Kidney epithelial cell (primary cell): Measurements from ENCODE around the gene GFI1B. TPM values are rescaled to one million over a fixed set of nuclear protein-coding genes. Genes with fewer than 3 reads are reported as not detected.

Experiments
- DNase-seq: peaks from one replicate; pipeline ENCODE4 v3.0.0-alpha.2; 2010; ENCODE audit warnings: low read depth
- H3K27me3 ChIP-seq: 2 replicates; pipeline ENCODE4 v1.6.0; 2011; ENCODE audit warnings: low read length; ENCODE audit not compliant: control insufficient read depth, insufficient read depth
- H3K36me3 ChIP-seq: 2 replicates; pipeline ENCODE4 v1.5.1; 2011; ENCODE audit warnings: low read length; ENCODE audit not compliant: control insufficient read depth, insufficient read depth
- H3K4me3 ChIP-seq: 2 replicates; pipeline ENCODE4 v1.5.1; 2011; ENCODE audit warnings: low read depth, mild to moderate bottlenecking, control low read depth, low read length
- total RNA-seq: library from RNA; depleted of rRNA; stranded (reverse); fragments of >200 nt; gene quantifications from 2 replicates; pipeline ENCODE4 v1.2.3, GENCODE V29; 2015
- TF ChIP-seq, protein P1 (sequence below): IDR thresholded peaks from 2 replicates; pipeline ENCODE4 v1.5.1; 2011; ENCODE audit warnings: mild to moderate bottlenecking, moderate library complexity, low read length, control low read depth, inconsistent platforms; ENCODE audit not compliant: insufficient read depth, poor library complexity, severe bottlenecking

Gene GFI1B
- total RNA-seq, 1 donor from 2014 or later, result not detected

DNA sequence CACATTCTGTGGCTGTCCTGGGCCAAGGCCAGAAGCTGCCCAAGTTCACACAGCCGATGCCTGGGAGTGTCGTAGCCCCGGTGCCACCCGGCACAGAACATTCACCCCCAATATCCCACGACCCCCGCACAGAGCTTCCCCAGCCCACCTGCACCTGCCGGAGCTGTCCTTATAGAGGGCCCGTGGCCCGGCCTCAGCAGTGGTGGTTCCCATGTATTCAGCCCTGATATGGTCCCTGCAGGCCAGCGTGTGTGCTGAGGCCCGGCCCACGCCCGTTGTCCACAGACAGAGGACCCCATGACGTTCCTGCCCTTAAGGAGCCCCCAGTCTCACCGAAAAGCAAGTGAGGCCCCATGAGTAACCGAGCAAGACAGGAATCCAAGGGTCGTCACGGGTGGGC, 5.3 kb upstream of the GFI1B start:
- DNase-seq, result no peak
- TF ChIP-seq, protein P1, sequence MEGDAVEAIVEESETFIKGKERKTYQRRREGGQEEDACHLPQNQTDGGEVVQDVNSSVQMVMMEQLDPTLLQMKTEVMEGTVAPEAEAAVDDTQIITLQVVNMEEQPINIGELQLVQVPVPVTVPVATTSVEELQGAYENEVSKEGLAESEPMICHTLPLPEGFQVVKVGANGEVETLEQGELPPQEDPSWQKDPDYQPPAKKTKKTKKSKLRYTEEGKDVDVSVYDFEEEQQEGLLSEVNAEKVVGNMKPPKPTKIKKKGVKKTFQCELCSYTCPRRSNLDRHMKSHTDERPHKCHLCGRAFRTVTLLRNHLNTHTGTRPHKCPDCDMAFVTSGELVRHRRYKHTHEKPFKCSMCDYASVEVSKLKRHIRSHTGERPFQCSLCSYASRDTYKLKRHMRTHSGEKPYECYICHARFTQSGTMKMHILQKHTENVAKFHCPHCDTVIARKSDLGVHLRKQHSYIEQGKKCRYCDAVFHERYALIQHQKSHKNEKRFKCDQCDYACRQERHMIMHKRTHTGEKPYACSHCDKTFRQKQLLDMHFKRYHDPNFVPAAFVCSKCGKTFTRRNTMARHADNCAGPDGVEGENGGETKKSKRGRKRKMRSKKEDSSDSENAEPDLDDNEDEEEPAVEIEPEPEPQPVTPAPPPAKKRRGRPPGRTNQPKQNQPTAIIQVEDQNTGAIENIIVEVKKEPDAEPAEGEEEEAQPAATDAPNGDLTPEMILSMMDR, result no peak
- H3K36me3 ChIP-seq, result no peaks in the 10 kb centered on the region
- no peak overlapping the region for H3K4me3 ChIP-seq
- H3K27me3 ChIP-seq, result peaks cover 23% of the 10 kb centered on the region

DNA sequence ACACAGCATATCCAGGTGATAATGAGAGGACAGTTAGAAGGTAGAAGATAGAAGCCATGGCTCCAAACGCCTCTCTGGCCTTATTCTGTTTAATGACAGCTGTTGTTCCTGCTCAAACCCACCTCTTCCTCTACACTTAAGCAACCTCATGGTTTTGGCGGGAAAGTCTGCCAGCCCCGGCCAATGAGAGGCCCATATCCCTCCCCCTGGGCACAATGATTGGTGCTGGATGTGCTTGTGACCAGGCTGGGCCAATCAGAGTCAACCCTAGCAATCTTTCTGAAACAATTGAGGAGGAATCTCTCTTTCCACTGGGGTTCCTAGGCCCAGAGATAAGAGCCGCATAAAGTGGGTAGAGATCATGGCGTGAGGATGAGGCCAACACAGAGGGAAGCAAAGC, 4.8 kb upstream of the GFI1B start:
- TF ChIP-seq, protein P1, result no peak
- no peaks in the 10 kb centered on the region for H3K36me3 ChIP-seq
- no peak for DNase-seq
- H3K4me3 ChIP-seq, result no peak overlapping the region
- H3K27me3 ChIP-seq, result peaks cover 27% of the 10 kb centered on the region

DNA sequence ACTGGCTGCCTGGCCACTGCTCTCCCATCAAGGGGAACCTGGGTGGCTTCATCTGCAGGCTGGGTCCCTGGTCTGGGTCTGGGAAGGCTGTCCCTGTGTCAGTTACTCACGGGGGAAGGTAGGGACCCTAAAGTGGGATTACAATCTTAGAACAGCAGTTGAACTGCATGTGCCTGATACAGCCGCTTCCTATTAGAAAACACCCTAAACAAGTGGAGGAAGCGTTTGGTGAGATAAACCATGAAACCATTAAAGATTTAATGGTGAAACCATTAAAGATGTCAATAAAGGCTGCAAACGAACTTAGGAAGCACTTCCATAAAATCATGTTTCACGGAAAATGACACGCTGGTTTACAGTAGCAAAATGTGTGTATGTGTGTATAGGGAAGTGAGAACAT, 2.5 kb upstream of the GFI1B start:
- no peaks in the 10 kb centered on the region for H3K36me3 ChIP-seq
- no peak for DNase-seq
- peaks cover 40% of the 10 kb centered on the region for H3K27me3 ChIP-seq
- no peak overlapping the region for H3K4me3 ChIP-seq
- TF ChIP-seq, protein P1, result no peak

DNA sequence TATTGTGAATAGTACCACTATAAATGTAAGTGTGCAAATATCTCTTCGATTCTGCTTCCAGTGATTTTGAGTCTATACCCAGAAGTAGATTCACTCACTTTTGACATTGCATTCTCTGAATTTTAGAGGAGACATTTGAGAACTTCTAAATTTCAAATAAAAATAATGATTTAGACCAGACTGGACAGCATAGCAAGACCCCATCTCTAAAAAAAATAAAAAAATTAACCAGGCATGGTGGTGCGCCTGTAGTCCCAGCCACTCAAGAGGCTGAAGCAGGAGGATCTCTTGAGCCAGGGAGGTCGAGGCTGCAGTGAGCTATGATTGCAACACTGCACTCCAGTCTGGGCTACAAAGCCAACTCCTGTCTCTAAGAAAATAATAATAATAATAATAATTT, 1.9 kb upstream of the GFI1B start:
- TF ChIP-seq, protein P1, result no peak

DNA sequence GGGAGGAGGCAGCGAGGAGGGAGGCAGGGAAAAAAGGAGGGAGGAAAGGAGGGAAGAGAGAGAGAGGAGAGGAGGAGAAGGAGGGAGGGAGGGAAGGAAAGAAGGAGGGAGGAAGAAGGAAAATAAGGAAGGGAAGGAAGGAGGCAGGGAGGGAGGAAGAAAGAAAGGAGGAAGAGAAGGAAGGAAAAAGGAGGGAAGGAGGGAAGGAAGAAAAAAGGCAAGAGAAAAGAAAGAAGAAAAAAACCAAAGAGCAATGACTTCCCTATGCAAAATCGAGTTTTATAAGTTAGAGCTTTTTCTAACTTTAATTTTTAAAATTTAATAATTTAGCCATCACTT, 413 bp upstream of the GFI1B start:
- no peaks in the 10 kb centered on the region for H3K36me3 ChIP-seq
- H3K27me3 ChIP-seq, result peaks cover 40% of the 10 kb centered on the region
- TF ChIP-seq, protein P1, result no peak
- DNase-seq, result no peak
- no peak overlapping the region for H3K4me3 ChIP-seq

More for the DNA sequence above, 1.9 kb upstream of the GFI1B start:
- peaks cover 40% of the 10 kb centered on the region for H3K27me3 ChIP-seq
- no peaks in the 10 kb centered on the region for H3K36me3 ChIP-seq
- no peak overlapping the region for H3K4me3 ChIP-seq
- DNase-seq, result no peak

DNA sequence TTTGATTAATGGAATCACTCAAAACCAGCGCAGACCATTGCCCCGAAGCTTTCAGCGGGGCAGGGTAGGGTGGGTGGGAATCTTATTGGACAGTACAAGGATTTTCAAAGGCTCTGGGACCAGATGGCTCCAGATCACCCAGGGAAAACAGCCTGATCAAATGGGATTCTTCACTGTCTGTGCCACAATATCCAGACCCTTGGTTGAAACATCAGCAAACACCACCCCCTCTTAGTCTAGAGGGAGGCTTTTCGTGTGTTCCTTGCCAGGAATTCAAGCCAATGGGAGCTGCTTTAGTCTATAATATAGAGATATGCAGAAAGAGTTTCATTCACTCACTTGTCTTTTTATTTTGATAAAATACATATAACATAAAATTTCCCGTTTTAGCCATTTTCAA, 1.7 kb downstream of the GFI1B start:
- Histone ChIP-seq H3K27me3 (peaks cover 37% of the 10 kb centered on the region), H3K4me3 (no peak overlapping the region), H3K36me3 (no peaks in the 10 kb centered on the region)
- DNase-seq, result no peak
- TF ChIP-seq, protein P1, result no peak
